HepG2 (cell line): Measurements from ENCODE around the gene ZBTB7C. TPM values are rescaled to one million over a fixed set of nuclear protein-coding genes. Genes with fewer than 3 reads are reported as not detected.
A peak's percentile ranks its signal among the peaks of the same experiment; 100 is the strongest.

Experiments used
- ADNP ChIP-seq: sonication (generic); formaldehyde crosslinking; IDR thresholded peaks from 2 replicates; pipeline ENCODE4 v1.4.0; 2020; ENCODE audit warnings: missing genetic modification reagents
- HDAC6 ChIP-seq: fragments of 200-600 bp; sonication (generic); IDR thresholded peaks from 2 replicates; pipeline ENCODE4 v1.7.0; 2017; ENCODE audit warnings: mild to moderate bottlenecking, antibody characterized with exemption, low read length, low read depth
- NR2C2 ChIP-seq: sonication (generic); formaldehyde crosslinking; IDR thresholded peaks from 2 replicates; pipeline ENCODE4 v1.4.0; 2020; ENCODE audit warnings: missing genetic modification reagents, mild to moderate bottlenecking, moderate library complexity, borderline replicate concordance
- ONECUT2 ChIP-seq: sonication (generic); formaldehyde crosslinking; IDR thresholded peaks from 2 replicates; pipeline ENCODE4 v1.4.0; 2020; ENCODE audit warnings: missing genetic modification reagents
- SNAI1 ChIP-seq: sonication (generic); formaldehyde crosslinking; IDR thresholded peaks from 2 replicates; pipeline ENCODE4 v1.5.0; 2020; ENCODE audit warnings: mild to moderate bottlenecking, missing genetic modification reagents, borderline replicate concordance
- ZBTB4 ChIP-seq: sonication (generic); formaldehyde crosslinking; IDR thresholded peaks from 2 replicates; pipeline ENCODE4 v1.4.0; 2020; ENCODE audit warnings: missing genetic modification reagents, mild to moderate bottlenecking, borderline replicate concordance
- ZNF124 ChIP-seq: sonication (generic); formaldehyde crosslinking; IDR thresholded peaks from 2 replicates; pipeline ENCODE4 v1.4.0; 2020; ENCODE audit warnings: missing genetic modification reagents
- ZNF225 ChIP-seq: sonication (generic); formaldehyde crosslinking; IDR thresholded peaks from 2 replicates; pipeline ENCODE4 v1.4.0; 2020; ENCODE audit warnings: mild to moderate bottlenecking, missing genetic modification reagents
- ZNF3 ChIP-seq: IDR thresholded peaks from 2 replicates; pipeline ENCODE4 v1.7.0; 2017; ENCODE audit warnings: inconsistent platforms
- ZNF331 ChIP-seq: sonication (generic); formaldehyde crosslinking; IDR thresholded peaks from 2 replicates; pipeline ENCODE4 v1.4.0; 2020; ENCODE audit warnings: missing genetic modification reagents
- ZNF547 ChIP-seq: sonication (generic); formaldehyde crosslinking; IDR thresholded peaks from 2 replicates; pipeline ENCODE4 v1.5.1; 2020; ENCODE audit warnings: mild to moderate bottlenecking, missing genetic modification reagents
- ZNF816 ChIP-seq: sonication (generic); formaldehyde crosslinking; IDR thresholded peaks from 2 replicates; pipeline ENCODE4 v1.8.0; 2022; ENCODE audit warnings: missing genetic modification reagents, mild to moderate bottlenecking, borderline replicate concordance
- ZSCAN30 ChIP-seq: sonication (generic); formaldehyde crosslinking; IDR thresholded peaks from 2 replicates; pipeline ENCODE4 v1.5.0; 2020; ENCODE audit warnings: mild to moderate bottlenecking, missing genetic modification reagents
- polyA plus RNA-seq, 8 experiments: library from polyadenylated mRNA; depleted of rRNA in 3 of 8; stranded (reverse) in 7 of 8; unstranded in 1 of 8; fragments of >200 nt; fragmentation: Illumina TruSeq in 4 of 8; extraction: Trizol in 4 of 8; gene quantifications; 2 replicates each; pipeline versions ENCODE4 v1.2.1 to v1.2.3, GENCODE V29; 2011 to 2016; ENCODE audit warnings: low read depth in 4 of 8, missing spikeins in 1 of 8, mixed read lengths in 1 of 8; ENCODE audit not compliant: insufficient read depth in 1 of 8
- total RNA-seq, 5 experiments: library from RNA; depleted of rRNA; stranded (reverse); fragments of >200 nt; fragmentation: Illumina TruSeq; extraction: Trizol; gene quantifications; 2 replicates each; pipeline ENCODE4 v1.2.3, GENCODE V29; 2016; ENCODE audit warnings: low read depth in 1 of 5
- TF ChIP-seq, protein P1 (sequence below): sonication (generic); formaldehyde crosslinking; IDR thresholded peaks from 2 replicates; pipeline ENCODE4 v1.5.1; 2020; ENCODE audit warnings: mild to moderate bottlenecking, missing genetic modification reagents, moderate library complexity
- TF ChIP-seq, protein P2 (sequence below): sonication (generic); formaldehyde crosslinking; IDR thresholded peaks from 2 replicates; pipeline ENCODE4 v1.4.0; 2020; ENCODE audit warnings: mild to moderate bottlenecking, missing genetic modification reagents, borderline replicate concordance
- TF ChIP-seq, protein P3 (sequence below): sonication (generic); formaldehyde crosslinking; IDR thresholded peaks from 2 replicates; pipeline ENCODE4 v1.8.0; 2022; ENCODE audit warnings: mild to moderate bottlenecking, missing genetic modification reagents

Gene ZBTB7C
- total and polyA plus RNA-seq, 2 of the 13 experiments (the other 11 are each of a cell fraction or from before 2014, with no cell fraction given) = 0.01 to 0.04 TPM

GRCh38 chr18:48454261-48454757, 45.1 kb upstream of the ZBTB7C start (continued):
- TF ChIP-seq, protein P1, sequence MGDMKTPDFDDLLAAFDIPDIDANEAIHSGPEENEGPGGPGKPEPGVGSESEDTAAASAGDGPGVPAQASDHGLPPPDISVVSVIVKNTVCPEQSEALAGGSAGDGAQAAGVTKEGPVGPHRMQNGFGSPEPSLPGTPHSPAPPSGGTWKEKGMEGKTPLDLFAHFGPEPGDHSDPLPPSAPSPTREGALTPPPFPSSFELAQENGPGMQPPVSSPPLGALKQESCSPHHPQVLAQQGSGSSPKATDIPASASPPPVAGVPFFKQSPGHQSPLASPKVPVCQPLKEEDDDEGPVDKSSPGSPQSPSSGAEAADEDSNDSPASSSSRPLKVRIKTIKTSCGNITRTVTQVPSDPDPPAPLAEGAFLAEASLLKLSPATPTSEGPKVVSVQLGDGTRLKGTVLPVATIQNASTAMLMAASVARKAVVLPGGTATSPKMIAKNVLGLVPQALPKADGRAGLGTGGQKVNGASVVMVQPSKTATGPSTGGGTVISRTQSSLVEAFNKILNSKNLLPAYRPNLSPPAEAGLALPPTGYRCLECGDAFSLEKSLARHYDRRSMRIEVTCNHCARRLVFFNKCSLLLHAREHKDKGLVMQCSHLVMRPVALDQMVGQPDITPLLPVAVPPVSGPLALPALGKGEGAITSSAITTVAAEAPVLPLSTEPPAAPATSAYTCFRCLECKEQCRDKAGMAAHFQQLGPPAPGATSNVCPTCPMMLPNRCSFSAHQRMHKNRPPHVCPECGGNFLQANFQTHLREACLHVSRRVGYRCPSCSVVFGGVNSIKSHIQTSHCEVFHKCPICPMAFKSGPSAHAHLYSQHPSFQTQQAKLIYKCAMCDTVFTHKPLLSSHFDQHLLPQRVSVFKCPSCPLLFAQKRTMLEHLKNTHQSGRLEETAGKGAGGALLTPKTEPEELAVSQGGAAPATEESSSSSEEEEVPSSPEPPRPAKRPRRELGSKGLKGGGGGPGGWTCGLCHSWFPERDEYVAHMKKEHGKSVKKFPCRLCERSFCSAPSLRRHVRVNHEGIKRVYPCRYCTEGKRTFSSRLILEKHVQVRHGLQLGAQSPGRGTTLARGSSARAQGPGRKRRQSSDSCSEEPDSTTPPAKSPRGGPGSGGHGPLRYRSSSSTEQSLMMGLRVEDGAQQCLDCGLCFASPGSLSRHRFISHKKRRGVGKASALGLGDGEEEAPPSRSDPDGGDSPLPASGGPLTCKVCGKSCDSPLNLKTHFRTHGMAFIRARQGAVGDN = no peak; the same call in 1 of the 2 replicates
- TF ChIP-seq ZNF816 (CRISPR knock-in tag) (no peak), ZNF547 (CRISPR knock-in tag) (no peak), ZNF3 (no peak), ZNF225 (CRISPR knock-in tag) (no peak), ONECUT2 (CRISPR knock-in tag) (no peak), ZSCAN30 (CRISPR knock-in tag) (no peak), ZBTB4 (CRISPR knock-in tag) (no peak), ADNP (CRISPR knock-in tag) (no peak), HDAC6 (no peak), NR2C2 (CRISPR knock-in tag) (0 out of 2 replicates have a peak, but pooled peaks have one; percentile 17), ZNF331 (peak; percentile 60; the same call in 1 of the 2 replicates), ZNF124 (peak; percentile 35; the same call in 1 of the 2 replicates), SNAI1 (CRISPR knock-in tag) (no peak)
- TF ChIP-seq, protein P2, sequence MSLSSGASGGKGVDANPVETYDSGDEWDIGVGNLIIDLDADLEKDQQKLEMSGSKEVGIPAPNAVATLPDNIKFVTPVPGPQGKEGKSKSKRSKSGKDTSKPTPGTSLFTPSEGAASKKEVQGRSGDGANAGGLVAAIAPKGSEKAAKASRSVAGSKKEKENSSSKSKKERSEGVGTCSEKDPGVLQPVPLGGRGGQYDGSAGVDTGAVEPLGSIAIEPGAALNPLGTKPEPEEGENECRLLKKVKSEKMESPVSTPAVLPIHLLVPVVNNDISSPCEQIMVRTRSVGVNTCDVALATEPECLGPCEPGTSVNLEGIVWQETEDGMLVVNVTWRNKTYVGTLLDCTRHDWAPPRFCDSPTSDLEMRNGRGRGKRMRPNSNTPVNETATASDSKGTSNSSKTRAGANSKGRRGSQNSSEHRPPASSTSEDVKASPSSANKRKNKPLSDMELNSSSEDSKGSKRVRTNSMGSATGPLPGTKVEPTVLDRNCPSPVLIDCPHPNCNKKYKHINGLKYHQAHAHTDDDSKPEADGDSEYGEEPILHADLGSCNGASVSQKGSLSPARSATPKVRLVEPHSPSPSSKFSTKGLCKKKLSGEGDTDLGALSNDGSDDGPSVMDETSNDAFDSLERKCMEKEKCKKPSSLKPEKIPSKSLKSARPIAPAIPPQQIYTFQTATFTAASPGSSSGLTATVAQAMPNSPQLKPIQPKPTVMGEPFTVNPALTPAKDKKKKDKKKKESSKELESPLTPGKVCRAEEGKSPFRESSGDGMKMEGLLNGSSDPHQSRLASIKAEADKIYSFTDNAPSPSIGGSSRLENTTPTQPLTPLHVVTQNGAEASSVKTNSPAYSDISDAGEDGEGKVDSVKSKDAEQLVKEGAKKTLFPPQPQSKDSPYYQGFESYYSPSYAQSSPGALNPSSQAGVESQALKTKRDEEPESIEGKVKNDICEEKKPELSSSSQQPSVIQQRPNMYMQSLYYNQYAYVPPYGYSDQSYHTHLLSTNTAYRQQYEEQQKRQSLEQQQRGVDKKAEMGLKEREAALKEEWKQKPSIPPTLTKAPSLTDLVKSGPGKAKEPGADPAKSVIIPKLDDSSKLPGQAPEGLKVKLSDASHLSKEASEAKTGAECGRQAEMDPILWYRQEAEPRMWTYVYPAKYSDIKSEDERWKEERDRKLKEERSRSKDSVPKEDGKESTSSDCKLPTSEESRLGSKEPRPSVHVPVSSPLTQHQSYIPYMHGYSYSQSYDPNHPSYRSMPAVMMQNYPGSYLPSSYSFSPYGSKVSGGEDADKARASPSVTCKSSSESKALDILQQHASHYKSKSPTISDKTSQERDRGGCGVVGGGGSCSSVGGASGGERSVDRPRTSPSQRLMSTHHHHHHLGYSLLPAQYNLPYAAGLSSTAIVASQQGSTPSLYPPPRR = no peak
- TF ChIP-seq, protein P3, sequence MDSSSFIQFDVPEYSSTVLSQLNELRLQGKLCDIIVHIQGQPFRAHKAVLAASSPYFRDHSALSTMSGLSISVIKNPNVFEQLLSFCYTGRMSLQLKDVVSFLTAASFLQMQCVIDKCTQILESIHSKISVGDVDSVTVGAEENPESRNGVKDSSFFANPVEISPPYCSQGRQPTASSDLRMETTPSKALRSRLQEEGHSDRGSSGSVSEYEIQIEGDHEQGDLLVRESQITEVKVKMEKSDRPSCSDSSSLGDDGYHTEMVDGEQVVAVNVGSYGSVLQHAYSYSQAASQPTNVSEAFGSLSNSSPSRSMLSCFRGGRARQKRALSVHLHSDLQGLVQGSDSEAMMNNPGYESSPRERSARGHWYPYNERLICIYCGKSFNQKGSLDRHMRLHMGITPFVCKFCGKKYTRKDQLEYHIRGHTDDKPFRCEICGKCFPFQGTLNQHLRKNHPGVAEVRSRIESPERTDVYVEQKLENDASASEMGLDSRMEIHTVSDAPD (CRISPR knock-in tag) = no peak
